SK-N-SH treated with all-trans-retinoic acid at 6 μM for 48 hours (cell line): ENCODE data around the gene B3GAT1.
"Not testable (repeated sequence)": the region's sequence is repeated elsewhere in the genome, so short reads cannot be mapped to it uniquely, and the experiment has no call there.

ENCODE experiments used
- ATAC-seq: fragments of 200-7000 bp; cut with Tn5 transposase; 3 replicates; pipeline ENCODE4 v1.9.1; 2020; ENCODE audit warnings: mild to moderate bottlenecking, moderate library complexity
- ARNTL ChIP-seq: fragments of 450-650 bp; formaldehyde crosslinking; IDR thresholded peaks from 2 replicates; pipeline ENCODE4 v1.5.0; 2020; ENCODE audit warnings: low read depth, mild to moderate bottlenecking, moderate library complexity, borderline replicate concordance
- BACH2 ChIP-seq: fragments of 250-450 bp; sonication (Bioruptor Pico); IDR thresholded peaks from 2 replicates; pipeline ENCODE4 v1.9.0; 2021; ENCODE audit warnings: mild to moderate bottlenecking, borderline replicate concordance
- CSDC2 ChIP-seq: fragments of 250-450 bp; sonication (Bioruptor Pico); IDR thresholded peaks from 2 replicates; pipeline ENCODE4 v1.5.0; 2020; ENCODE audit warnings: mild to moderate bottlenecking, moderate library complexity
- ESRRG ChIP-seq: fragments of 250-450 bp; sonication (Bioruptor Pico); IDR thresholded peaks from 2 replicates; pipeline ENCODE4 v1.6.1; 2021; ENCODE audit warnings: mild to moderate bottlenecking
- GLIS3 ChIP-seq: fragments of 250-450 bp; sonication (Bioruptor Pico); IDR thresholded peaks from 2 replicates; pipeline ENCODE4 v1.5.0; 2020; ENCODE audit warnings: mild to moderate bottlenecking, moderate library complexity
- ISL1 ChIP-seq: fragments of 250-450 bp; sonication (Bioruptor Pico); IDR thresholded peaks from 2 replicates; pipeline ENCODE4 v2.1.2; 2022; ENCODE audit warnings: mild to moderate bottlenecking, moderate library complexity
- OSR1 ChIP-seq: fragments of 250-450 bp; sonication (Bioruptor Pico); IDR thresholded peaks from 2 replicates; pipeline ENCODE4 v1.8.0; 2022; ENCODE audit warnings: moderate library complexity, mild to moderate bottlenecking, inconsistent platforms
- PPARA ChIP-seq: fragments of 250-450 bp; sonication (Bioruptor Pico); IDR thresholded peaks from 2 replicates; pipeline ENCODE4 v1.5.0; 2020; ENCODE audit warnings: mild to moderate bottlenecking, borderline replicate concordance
- RARB ChIP-seq: fragments of 250-450 bp; sonication (Bioruptor Pico); IDR thresholded peaks from 2 replicates; pipeline ENCODE4 v1.8.0; 2021; ENCODE audit warnings: mild to moderate bottlenecking, moderate library complexity
- SNAI2 ChIP-seq: fragments of 250-450 bp; sonication (Bioruptor Pico); IDR thresholded peaks from 2 replicates; pipeline ENCODE4 v1.5.0; 2020; ENCODE audit warnings: mild to moderate bottlenecking, moderate library complexity
- TCF4 ChIP-seq: fragments of 250-450 bp; sonication (Bioruptor Pico); IDR thresholded peaks from 2 replicates; pipeline ENCODE4 v1.8.0; 2021; ENCODE audit warnings: mild to moderate bottlenecking, moderate library complexity, borderline replicate concordance
- TOX ChIP-seq: fragments of 250-450 bp; sonication (Bioruptor Pico); IDR thresholded peaks from 2 replicates; pipeline ENCODE4 v1.8.0; 2021; ENCODE audit warnings: mild to moderate bottlenecking, moderate library complexity, borderline replicate concordance
- ZC3H10 ChIP-seq: fragments of 250-450 bp; sonication (Bioruptor Pico); IDR thresholded peaks from 2 replicates; pipeline ENCODE4 v1.5.1; 2021; ENCODE audit warnings: mild to moderate bottlenecking, moderate library complexity
- ZFP3 ChIP-seq: fragments of 250-450 bp; sonication (Bioruptor Pico); IDR thresholded peaks from 2 replicates; pipeline ENCODE4 v1.5.0; 2020; ENCODE audit warnings: mild to moderate bottlenecking, moderate library complexity
- ZFP30 ChIP-seq: fragments of 450-650 bp; formaldehyde crosslinking; IDR thresholded peaks from 2 replicates; pipeline ENCODE4 v1.5.0; 2022; ENCODE audit warnings: mild to moderate bottlenecking, moderate library complexity
- ZNF565 ChIP-seq: fragments of 450-650 bp; formaldehyde crosslinking; conservative IDR thresholded peaks from 2 replicates; pipeline ENCODE4 v1.5.0; 2020; ENCODE audit warnings: low read depth, mild to moderate bottlenecking, moderate library complexity
- ZNF70 ChIP-seq: fragments of 450-650 bp; formaldehyde crosslinking; IDR thresholded peaks from 2 replicates; pipeline ENCODE4 v1.5.0; 2020; ENCODE audit warnings: mild to moderate bottlenecking, moderate library complexity
- ZNF8 ChIP-seq: fragments of 450-650 bp; formaldehyde crosslinking; IDR thresholded peaks from 2 replicates; pipeline ENCODE4 v1.5.0; 2020; ENCODE audit warnings: mild to moderate bottlenecking, moderate library complexity
- TF ChIP-seq, protein P1 (sequence below): fragments of 250-450 bp; sonication (Bioruptor Pico); IDR thresholded peaks from 2 replicates; pipeline ENCODE4 v1.5.1; 2021; ENCODE audit warnings: mild to moderate bottlenecking, moderate library complexity
- TF ChIP-seq, protein P2 (sequence below): fragments of 250-450 bp; sonication (Bioruptor Pico); IDR thresholded peaks from 2 replicates; pipeline ENCODE4 v1.5.1; 2020; ENCODE audit warnings: low read depth, mild to moderate bottlenecking, moderate library complexity
- TF ChIP-seq, protein P3 (sequence below): fragments of 250-450 bp; sonication (Bioruptor Pico); IDR thresholded peaks from 2 replicates; pipeline ENCODE4 v1.5.0; 2020; ENCODE audit warnings: mild to moderate bottlenecking, moderate library complexity
- TF ChIP-seq, protein P4 (sequence below): fragments of 250-450 bp; sonication (Bioruptor Pico); IDR thresholded peaks from 2 replicates; pipeline ENCODE4 v1.8.0; 2020; ENCODE audit warnings: mild to moderate bottlenecking, moderate library complexity, borderline replicate concordance

Gene B3GAT1

DNA sequence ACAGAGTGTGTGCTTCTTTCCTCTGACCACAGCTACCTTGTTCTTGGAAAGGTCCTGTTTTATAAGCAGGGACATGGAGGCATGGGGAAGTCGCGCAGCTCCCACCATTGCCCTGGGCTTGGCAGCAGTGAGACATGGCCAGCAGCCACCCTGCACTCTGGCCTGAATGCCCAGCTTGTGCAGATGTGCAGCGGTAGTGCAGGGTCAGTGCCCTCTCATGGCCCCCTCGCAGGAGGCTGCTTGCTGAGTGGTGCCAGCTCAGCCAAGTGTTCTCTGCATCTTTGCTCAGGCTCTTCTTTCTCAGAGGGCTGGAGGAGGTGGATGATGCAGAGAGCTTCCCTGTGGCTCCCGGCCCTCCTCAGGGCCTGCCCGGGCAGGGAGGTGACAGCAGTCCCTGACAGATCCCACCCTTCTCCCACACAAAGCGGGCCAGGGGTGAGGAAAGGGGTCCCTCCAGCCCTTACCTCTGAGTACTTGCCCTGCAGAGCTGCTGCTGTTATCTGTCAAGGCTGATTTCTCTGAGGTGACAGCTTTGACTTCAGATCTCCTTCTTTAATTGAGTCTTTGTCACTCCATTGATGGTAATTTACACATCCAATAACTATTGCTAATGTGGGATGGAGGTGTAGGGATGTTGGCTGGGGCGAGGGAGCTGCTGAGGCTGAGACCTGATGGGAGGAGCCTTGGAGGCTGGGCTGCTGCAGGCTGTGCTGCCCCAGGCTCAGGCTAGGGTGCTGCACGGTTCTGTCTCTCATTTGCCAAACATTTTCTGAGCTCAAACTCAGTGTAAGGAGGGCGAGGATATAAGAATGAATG lies 47.4 kb upstream of the B3GAT1 start:
- ATAC-seq, result no peak
- TF ChIP-seq ARNTL (CRISPR knock-in tag) (no peak), ZNF8 (no peak), CSDC2 (CRISPR knock-in tag) (no peak), ESRRG (CRISPR knock-in tag) (no peak)

DNA sequence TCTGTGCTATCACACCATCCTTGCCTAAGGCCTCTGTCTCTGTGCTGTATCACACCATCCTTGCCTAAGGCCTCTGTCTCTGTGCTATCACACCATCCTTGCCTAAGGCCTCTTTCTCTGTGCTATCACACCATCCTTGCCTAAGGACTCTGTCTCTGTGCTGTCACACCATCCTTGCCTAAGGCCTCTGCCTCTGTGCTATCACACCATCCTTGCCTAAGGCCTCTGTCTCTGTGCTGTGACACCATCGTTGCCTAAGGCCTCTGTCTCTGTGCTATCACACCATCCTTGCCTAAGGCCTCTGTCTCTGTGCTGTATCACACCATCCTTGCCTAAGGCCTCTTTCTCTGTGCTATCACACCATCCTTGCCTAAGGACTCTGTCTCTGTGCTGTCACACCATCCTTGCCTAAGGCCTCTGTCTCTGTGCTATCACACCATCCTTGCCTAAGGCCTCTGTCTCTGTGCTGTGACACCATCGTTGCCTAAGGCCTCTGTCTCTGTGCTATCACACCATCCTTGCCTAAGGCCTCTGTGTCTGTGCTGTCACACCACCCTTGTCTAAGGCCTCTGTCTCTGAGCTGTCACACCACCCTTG lies 45.5 kb upstream of the B3GAT1 start:
- ATAC-seq, result not testable (repeated sequence)

DNA sequence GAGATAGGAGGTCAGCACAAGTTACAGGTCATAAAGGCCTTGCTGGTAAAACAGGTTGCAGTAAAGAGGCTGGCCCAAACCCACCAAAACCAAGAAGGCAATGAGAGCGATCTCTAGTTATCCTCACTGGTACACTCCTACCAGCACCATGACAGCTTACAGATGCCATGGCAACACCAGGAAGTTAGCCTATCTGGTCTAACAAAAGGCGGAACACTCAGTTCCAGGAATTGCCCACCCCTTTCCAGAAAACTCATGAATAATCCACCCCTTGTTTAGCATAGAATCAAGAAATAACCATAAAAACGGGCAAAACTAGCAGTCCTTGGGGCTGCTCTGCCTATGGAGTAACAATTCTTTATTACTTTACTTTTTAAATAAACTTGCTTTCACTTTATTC lies 43.5 kb upstream of the B3GAT1 start:
- TF ChIP-seq, protein P1, sequence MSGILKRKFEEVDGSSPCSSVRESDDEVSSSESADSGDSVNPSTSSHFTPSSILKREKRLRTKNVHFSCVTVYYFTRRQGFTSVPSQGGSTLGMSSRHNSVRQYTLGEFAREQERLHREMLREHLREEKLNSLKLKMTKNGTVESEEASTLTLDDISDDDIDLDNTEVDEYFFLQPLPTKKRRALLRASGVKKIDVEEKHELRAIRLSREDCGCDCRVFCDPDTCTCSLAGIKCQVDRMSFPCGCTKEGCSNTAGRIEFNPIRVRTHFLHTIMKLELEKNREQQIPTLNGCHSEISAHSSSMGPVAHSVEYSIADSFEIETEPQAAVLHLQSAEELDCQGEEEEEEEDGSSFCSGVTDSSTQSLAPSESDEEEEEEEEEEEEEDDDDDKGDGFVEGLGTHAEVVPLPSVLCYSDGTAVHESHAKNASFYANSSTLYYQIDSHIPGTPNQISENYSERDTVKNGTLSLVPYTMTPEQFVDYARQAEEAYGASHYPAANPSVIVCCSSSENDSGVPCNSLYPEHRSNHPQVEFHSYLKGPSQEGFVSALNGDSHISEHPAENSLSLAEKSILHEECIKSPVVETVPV, result no peak
- TF ChIP-seq ZNF8, result no peak
- TF ChIP-seq, protein P2, sequence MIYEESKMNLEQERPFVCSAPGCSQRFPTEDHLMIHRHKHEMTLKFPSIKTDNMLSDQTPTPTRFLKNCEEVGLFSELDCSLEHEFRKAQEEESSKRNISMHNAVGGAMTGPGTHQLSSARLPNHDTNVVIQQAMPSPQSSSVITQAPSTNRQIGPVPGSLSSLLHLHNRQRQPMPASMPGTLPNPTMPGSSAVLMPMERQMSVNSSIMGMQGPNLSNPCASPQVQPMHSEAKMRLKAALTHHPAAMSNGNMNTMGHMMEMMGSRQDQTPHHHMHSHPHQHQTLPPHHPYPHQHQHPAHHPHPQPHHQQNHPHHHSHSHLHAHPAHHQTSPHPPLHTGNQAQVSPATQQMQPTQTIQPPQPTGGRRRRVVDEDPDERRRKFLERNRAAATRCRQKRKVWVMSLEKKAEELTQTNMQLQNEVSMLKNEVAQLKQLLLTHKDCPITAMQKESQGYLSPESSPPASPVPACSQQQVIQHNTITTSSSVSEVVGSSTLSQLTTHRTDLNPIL (CRISPR knock-in tag), result no peak
- no peak for TF ChIP-seq RARB (CRISPR knock-in tag)
- TF ChIP-seq ZFP30 (CRISPR knock-in tag), result no peak
- TF ChIP-seq PPARA (CRISPR knock-in tag), result no peak
- no peak for TF ChIP-seq TCF4
- no peak for ATAC-seq

DNA sequence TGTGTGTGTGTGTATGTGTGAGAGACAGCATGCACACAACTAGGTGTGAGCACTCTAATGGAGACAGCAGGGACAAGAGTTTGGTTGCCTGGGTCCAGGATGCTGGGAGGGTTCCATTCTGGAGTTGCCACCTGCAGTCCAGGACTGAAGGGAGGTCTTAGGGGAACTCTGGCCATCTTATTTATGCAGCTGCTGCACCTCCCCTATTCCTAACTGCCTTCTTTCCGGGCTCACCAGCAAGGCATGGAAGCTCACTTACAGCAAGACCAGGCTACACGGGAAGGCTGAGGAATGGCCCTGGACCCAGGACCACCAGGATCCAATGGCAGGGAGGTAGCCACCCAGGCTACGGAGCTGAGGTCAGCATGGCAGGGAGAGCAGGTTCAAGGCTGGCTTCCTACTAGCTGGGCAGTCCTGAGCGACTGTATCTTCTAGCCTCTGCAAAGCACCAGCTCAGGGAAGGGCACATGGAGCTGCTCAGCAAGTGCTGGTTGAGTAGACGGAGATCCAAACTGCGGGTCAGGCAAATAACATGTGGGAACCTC lies 42.2 kb upstream of the B3GAT1 start:
- TF ChIP-seq, protein P3, sequence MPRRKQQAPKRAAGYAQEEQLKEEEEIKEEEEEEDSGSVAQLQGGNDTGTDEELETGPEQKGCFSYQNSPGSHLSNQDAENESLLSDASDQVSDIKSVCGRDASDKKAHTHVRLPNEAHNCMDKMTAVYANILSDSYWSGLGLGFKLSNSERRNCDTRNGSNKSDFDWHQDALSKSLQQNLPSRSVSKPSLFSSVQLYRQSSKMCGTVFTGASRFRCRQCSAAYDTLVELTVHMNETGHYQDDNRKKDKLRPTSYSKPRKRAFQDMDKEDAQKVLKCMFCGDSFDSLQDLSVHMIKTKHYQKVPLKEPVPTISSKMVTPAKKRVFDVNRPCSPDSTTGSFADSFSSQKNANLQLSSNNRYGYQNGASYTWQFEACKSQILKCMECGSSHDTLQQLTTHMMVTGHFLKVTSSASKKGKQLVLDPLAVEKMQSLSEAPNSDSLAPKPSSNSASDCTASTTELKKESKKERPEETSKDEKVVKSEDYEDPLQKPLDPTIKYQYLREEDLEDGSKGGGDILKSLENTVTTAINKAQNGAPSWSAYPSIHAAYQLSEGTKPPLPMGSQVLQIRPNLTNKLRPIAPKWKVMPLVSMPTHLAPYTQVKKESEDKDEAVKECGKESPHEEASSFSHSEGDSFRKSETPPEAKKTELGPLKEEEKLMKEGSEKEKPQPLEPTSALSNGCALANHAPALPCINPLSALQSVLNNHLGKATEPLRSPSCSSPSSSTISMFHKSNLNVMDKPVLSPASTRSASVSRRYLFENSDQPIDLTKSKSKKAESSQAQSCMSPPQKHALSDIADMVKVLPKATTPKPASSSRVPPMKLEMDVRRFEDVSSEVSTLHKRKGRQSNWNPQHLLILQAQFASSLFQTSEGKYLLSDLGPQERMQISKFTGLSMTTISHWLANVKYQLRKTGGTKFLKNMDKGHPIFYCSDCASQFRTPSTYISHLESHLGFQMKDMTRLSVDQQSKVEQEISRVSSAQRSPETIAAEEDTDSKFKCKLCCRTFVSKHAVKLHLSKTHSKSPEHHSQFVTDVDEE (CRISPR knock-in tag), result no peak
- TF ChIP-seq ZNF8 (no peak), ZFP3 (CRISPR knock-in tag) (no peak), RARB (CRISPR knock-in tag) (no peak), GLIS3 (no peak), TCF4 (no peak), ZFP30 (CRISPR knock-in tag) (no peak), CSDC2 (CRISPR knock-in tag) (no peak), SNAI2 (CRISPR knock-in tag) (no peak), ZNF565 (CRISPR knock-in tag) (no peak), ISL1 (CRISPR knock-in tag) (no peak), BACH2 (CRISPR knock-in tag) (no peak), PPARA (CRISPR knock-in tag) (no peak), TOX (no peak), ZNF70 (CRISPR knock-in tag) (no peak), ESRRG (CRISPR knock-in tag) (no peak), ZC3H10 (CRISPR knock-in tag) (no peak), OSR1 (CRISPR knock-in tag) (no peak)
- TF ChIP-seq, protein P4, sequence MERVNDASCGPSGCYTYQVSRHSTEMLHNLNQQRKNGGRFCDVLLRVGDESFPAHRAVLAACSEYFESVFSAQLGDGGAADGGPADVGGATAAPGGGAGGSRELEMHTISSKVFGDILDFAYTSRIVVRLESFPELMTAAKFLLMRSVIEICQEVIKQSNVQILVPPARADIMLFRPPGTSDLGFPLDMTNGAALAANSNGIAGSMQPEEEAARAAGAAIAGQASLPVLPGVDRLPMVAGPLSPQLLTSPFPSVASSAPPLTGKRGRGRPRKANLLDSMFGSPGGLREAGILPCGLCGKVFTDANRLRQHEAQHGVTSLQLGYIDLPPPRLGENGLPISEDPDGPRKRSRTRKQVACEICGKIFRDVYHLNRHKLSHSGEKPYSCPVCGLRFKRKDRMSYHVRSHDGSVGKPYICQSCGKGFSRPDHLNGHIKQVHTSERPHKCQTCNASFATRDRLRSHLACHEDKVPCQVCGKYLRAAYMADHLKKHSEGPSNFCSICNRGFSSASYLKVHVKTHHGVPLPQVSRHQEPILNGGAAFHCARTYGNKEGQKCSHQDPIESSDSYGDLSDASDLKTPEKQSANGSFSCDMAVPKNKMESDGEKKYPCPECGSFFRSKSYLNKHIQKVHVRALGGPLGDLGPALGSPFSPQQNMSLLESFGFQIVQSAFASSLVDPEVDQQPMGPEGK (CRISPR knock-in tag), result no peak
- TF ChIP-seq, protein P2 (CRISPR knock-in tag), result no peak
- ATAC-seq, result no peak
